ENCODE data around the gene NUFIP2.
A peak's percentile ranks its signal among the peaks of the same experiment; 100 is the strongest.
"Not testable (repeated sequence)": the region's sequence is repeated elsewhere in the genome, so short reads cannot be mapped to it uniquely, and the experiment has no call there.

NUFIP2 gene

DNA sequence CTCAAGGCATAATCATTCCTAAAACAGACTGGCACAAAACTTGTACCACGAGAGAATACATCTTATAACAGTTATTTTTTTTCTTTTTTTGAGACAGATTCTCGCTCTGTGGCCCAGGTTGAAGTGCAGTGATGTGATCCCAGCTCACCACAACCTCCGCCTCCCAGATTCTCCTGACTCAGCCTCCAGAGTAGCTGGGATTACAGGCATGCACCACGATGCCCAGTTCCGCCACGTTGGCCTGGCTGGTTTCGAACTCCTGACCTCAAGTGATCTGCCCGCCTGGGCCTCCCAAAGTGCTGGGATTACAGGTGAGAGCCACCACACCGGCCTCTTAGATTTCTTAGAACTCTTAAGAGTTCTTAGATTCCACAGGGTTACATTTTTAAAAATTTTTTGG is 4.1 kb downstream of the NUFIP2 start:
- Histone ChIP-seq H3K27me3 (no peaks in the 10 kb centered on the region), H3K36me3 (peaks cover 54 to 71% (median 65%) of the 10 kb centered on the region in 11 experiments), H3K9ac (peak overlapping the region; percentile 42 to 100 (median 98); a peak in 19 of 22 replicates), H3K9me3 (replicated peaks in 1 of 11) (no peaks in the 10 kb centered on the region), H3K4me3 (peak overlapping the region; percentile 13 to 100 (median 98); a peak in 17 of 20 replicates), H3K4me1 (peaks cover 28 to 61% (median 47%) of the 10 kb centered on the region in 10 experiments), H4K20me1 (peaks cover 75 to 86% (median 83%) of the 10 kb centered on the region in 11 experiments), H3K4me2 (peak overlapping the region; percentile 79 to 98 (median 94)), H3K27ac (peak overlapping the region in 4 of 11 experiments; percentile 1 to 24 (median 15); a peak in 3 of 22 replicates)
- no peak for TF ChIP-seq Cebpa-rat (IDR thresholded peaks at IDR 0.05)

DNA sequence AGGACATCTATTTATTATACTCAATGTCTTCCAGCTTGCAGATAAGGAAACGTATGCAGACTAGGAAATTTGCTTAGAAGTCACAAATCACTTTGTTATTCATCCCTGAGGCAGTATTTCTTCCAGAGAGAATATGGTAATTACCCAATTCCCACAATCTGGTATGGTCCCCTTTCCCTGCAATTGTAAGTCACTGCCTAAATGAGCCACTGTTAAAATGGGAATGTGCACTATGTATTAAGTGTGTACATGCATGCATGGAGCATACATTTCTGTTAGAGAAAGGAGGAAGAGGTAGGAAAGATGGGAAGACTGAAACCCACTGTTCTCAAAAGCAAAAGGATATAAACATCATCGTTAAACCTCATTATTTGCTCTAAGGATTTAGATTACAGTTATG is 10.0 kb downstream of the NUFIP2 start:
- Histone ChIP-seq H3K4me2 (peak overlapping the region in 6 of 11 experiments; percentile 3 to 50 (median 28); a peak in 4 of 22 replicates), H3K4me3 (no peak overlapping the region), H3K27ac (no peak overlapping the region), H3K27me3 (no peaks in the 10 kb centered on the region), H3K4me1 (peaks cover 12 to 72% (median 39%) of the 10 kb centered on the region in 10 experiments; a peak in 19 of 20 replicates), H3K36me3 (peaks cover 98 to 100% (median 100%) of the 10 kb centered on the region in 11 experiments), H3K9me3 (replicated peaks in 1 of 11) (peaks cover 23 to 48% (median 32%) of the 10 kb centered on the region in 11 experiments), H4K20me1 (peaks cover 100% of the 10 kb centered on the region in 11 experiments), H3K9ac (no peak overlapping the region)
- TF ChIP-seq Cebpa-rat (IDR thresholded peaks at IDR 0.05): no peak

DNA sequence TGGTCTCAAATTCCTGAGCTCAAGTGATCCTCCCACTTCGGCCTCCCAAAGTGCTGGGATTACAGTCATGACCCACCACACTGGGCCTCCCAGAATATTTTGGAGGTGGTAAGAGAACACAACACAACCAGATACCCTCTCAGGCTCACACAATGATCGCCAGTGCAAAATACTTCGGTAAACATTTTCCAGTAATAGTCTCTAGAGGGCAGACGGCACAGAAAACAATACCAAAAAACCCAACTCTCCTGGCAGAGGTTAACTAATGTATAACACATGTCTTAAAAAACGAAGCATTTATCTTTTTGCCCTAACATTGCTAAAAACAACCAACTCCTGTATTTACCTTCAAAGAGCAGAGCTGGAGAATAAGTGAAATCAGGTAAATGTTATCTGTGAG is 10.5 kb downstream of the NUFIP2 start:
- Histone ChIP-seq H3K4me2 (peak overlapping the region in 4 of 11 experiments; percentile 8 to 50 (median 37); a peak in 3 of 22 replicates), H3K27ac (no peak overlapping the region), H3K9me3 (replicated peaks in 1 of 11) (peaks cover 26 to 50% (median 35%) of the 10 kb centered on the region in 11 experiments), H3K4me3 (no peak overlapping the region), H3K9ac (no peak overlapping the region), H3K4me1 (peaks cover 8 to 67% (median 35%) of the 10 kb centered on the region in 10 experiments; a peak in 18 of 20 replicates), H3K27me3 (no peaks in the 10 kb centered on the region), H4K20me1 (peaks cover 100% of the 10 kb centered on the region in 11 experiments), H3K36me3 (peaks cover 99 to 100% (median 100%) of the 10 kb centered on the region in 11 experiments)
- no peak for TF ChIP-seq Cebpa-rat (IDR thresholded peaks at IDR 0.05)

DNA sequence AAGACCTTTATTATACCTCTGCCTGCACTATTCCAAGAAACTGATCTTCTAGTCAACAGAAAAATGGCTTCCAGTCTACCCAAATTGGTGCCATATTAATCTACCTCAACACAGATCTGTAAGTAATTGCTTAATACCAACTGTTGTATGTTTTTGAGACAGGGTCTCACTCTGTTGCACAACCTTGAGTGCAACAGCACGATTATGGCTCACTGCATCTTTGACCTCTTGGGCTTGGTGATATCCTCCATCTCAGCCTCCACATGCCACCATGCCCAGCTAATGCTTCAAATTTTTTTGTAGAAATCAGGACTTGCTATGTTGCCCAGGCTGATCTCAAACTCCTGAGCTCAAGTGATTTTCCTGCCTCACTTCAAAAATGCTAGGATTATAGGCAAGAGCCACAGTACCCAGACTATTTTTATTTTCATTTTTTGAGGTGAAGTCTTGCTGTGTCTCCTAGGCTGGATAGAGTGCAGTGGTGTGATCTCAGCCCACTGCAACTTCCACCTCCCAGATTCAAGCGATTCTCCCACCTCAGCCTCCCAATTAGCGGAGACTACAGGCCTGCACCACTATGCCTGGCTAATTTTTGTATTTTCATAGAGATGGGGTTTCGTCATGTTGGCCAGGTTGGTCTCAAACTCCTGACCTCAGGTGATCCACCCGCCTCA is 14.4 kb downstream of the NUFIP2 start:
- peaks cover 95 to 100% (median 100%) of the 10 kb centered on the region in 11 experiments for H3K36me3 ChIP-seq
- H4K20me1 ChIP-seq: peaks cover 100% of the 10 kb centered on the region in 11 experiments

DNA sequence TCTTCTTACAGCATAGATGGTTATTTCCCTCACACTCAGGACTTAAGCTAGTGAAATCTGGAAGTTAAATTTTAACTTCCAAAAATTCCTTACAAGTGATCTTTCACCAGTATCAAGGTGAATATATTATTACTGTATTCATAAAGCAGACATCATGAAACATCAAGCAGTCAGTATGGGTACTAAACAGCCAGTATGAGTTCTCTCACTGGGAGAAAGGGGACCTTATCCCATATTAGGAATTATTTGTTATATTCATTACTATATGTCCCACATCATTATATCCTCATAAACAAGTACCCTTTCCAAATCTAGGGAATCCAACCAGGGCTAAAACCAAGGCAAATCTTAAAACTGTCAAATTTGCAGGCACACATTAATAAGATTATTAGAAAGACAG is 15.3 kb downstream of the NUFIP2 start:
- Histone ChIP-seq H3K27ac (no peak overlapping the region), H3K4me3 (no peak overlapping the region), H3K36me3 (peaks cover 95 to 100% (median 100%) of the 10 kb centered on the region in 11 experiments), H3K9ac (no peak overlapping the region), H3K9me3 (replicated peaks in 1 of 11) (peaks cover 26 to 45% (median 35%) of the 10 kb centered on the region in 11 experiments), H3K27me3 (no peaks in the 10 kb centered on the region), H3K4me2 (no peak overlapping the region), H3K4me1 (peaks cover 0 to 33% (median 15%) of the 10 kb centered on the region in 10 experiments; a peak in 12 of 20 replicates), H4K20me1 (peaks cover 100% of the 10 kb centered on the region in 11 experiments)
- TF ChIP-seq Cebpa-rat (IDR thresholded peaks at IDR 0.05): no peak

More for the DNA sequence above, 14.4 kb downstream of the NUFIP2 start:
- H3K4me1 ChIP-seq: peaks cover 0 to 41% (median 16%) of the 10 kb centered on the region in 10 experiments; a peak in 14 of 20 replicates
- H3K4me3 ChIP-seq: no peak overlapping the region
- no peak overlapping the region for H3K9ac ChIP-seq
- peak overlapping the region in 2 of 11 experiments; percentile 1 to 6; a peak in 2 of 22 replicates for H3K4me2 ChIP-seq
- H3K27ac ChIP-seq: no peak overlapping the region
- H3K27me3 ChIP-seq: no peaks in the 10 kb centered on the region
- TF ChIP-seq Cebpa-rat (IDR thresholded peaks at IDR 0.05): peak in 1 of 11 experiments; percentile 32; a peak in 1 of 22 replicates
- H3K9me3 ChIP-seq (replicated peaks in 1 of 11): peaks cover 26 to 50% (median 35%) of the 10 kb centered on the region in 11 experiments

DNA sequence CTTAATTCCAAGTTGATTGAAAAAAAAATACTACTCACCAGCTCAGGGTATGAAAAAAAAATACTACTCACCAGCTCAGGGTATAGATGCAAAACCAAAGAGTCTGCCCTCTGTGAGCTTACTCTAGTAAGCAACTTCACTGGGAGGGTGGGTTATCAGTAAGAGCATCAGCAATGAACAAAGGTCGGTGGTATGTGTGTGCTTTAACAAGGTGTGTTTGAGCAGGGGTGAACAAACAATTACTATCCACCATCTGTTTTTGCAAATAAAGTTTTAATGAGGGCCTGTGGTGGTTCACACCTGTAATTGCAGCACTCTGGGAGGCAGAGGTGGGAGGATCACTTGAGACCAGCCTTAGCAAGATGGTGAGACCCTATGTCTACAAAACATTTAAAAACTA is 20.0 kb downstream of the NUFIP2 start:
- Histone ChIP-seq H3K27me3 (no peaks in the 10 kb centered on the region), H3K9ac (no peak overlapping the region), H3K4me2 (no peak overlapping the region), H3K4me1 (peaks cover 0 to 14% (median 0%) of the 10 kb centered on the region in 10 experiments; a peak in 2 of 20 replicates), H4K20me1 (peaks cover 99 to 100% (median 100%) of the 10 kb centered on the region in 11 experiments), H3K4me3 (no peak overlapping the region), H3K36me3 (peaks cover 94 to 99% (median 98%) of the 10 kb centered on the region in 11 experiments), H3K27ac (no peak overlapping the region), H3K9me3 (replicated peaks in 1 of 11) (peaks cover 0 to 8% (median 3%) of the 10 kb centered on the region in 11 experiments; a peak in 10 of 22 replicates)
- TF ChIP-seq Cebpa-rat (IDR thresholded peaks at IDR 0.05): no peak

DNA sequence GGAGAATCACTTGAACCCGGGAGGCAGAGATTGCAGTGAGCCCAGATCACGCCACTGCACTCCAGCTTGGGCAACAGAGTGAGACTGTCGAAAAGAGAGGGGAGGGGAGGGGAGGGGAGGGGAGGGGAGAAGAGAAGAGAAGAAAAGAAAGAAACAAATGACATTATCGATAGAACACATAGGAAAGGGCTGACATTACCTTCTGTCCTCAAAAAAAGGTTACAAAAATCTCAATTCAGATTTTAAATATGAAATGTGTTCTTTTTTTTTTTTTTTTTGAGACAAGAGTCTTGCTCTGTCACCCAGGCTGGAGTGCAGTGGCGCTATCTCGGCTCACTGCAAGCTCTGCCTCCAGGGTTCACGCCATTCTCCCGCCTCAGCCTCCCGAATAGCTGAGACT is 22.0 kb downstream of the NUFIP2 start:
- not testable (repeated sequence) for H3K27ac ChIP-seq; H3K9ac ChIP-seq; H3K9me3 ChIP-seq (replicated peaks in 1 of 11); H3K4me1 ChIP-seq; H3K4me3 ChIP-seq; H3K4me2 ChIP-seq; H3K27me3 ChIP-seq
- peaks cover 94 to 99% (median 98%) of the 10 kb centered on the region in 11 experiments for H3K36me3 ChIP-seq
- peaks cover 99 to 100% (median 100%) of the 10 kb centered on the region in 11 experiments for H4K20me1 ChIP-seq

DNA sequence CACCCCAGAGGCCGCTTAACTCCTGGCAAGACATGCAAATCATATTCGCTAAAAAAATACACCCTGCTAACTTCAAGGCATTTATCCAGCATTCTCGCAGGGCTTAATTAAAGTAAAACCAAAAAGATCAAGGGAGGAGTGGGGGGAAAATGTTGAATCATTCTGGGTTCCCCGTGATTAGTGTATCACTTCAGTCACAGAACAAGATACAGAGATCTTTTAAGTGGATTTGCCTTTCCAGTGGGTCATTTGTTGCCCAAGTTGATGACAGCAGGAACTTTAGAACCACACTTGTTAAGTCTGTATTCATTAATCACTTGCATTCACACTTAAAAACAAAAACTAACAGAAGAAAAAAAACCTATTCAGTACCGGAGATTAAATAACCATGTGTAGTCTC is 30.0 kb downstream of the NUFIP2 start:
- Histone ChIP-seq H3K9ac (no peak overlapping the region), H3K27me3 (no peaks in the 10 kb centered on the region), H3K4me1 (peaks cover 0 to 49% (median 12%) of the 10 kb centered on the region in 10 experiments; a peak in 14 of 20 replicates), H3K4me3 (no peak overlapping the region), H3K4me2 (no peak overlapping the region), H4K20me1 (peaks cover 66 to 100% (median 99%) of the 10 kb centered on the region in 11 experiments), H3K27ac (no peak overlapping the region), H3K9me3 (replicated peaks in 1 of 11) (no peaks in the 10 kb centered on the region), H3K36me3 (peaks cover 95 to 100% (median 98%) of the 10 kb centered on the region in 11 experiments)
- TF ChIP-seq Cebpa-rat (IDR thresholded peaks at IDR 0.05): no peak

DNA sequence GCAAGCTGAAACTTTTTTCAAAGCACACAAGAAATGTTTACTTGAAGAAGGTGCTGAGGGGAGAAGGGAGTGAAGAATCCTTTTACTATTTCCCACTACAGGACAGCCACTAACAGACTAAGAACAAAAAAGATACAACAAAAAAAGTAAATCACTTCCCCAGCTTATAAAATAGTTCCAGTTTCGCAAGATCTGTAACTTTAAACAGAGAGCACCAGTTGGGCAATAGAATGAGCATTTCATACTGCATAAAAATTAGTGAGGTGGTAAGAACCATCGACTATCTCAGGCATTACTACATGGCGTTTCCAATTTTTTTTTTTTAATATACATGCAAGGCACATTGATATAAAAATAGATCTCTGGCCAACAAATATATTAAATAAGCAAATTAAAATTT is 36.2 kb downstream of the NUFIP2 start:
- peaks cover 0 to 98% (median 56%) of the 10 kb centered on the region in 10 experiments; a peak in 16 of 20 replicates for H3K4me1 ChIP-seq
- H3K27ac ChIP-seq: peak overlapping the region in 10 of 11 experiments; percentile 8 to 82 (median 64); a peak in 15 of 22 replicates
- TF ChIP-seq Cebpa-rat (IDR thresholded peaks at IDR 0.05): peak in 3 of 11 experiments; percentile 29 to 67 (median 33); a peak in 4 of 22 replicates
- no peaks in the 10 kb centered on the region for H3K27me3 ChIP-seq
- peaks cover 43 to 78% (median 65%) of the 10 kb centered on the region in 11 experiments for H3K36me3 ChIP-seq
- H3K9ac ChIP-seq: peak overlapping the region in 6 of 11 experiments; percentile 1 to 65 (median 43); a peak in 9 of 22 replicates
- H4K20me1 ChIP-seq: peaks cover 14 to 91% (median 69%) of the 10 kb centered on the region in 11 experiments; a peak in 21 of 22 replicates
- H3K4me2 ChIP-seq: peak overlapping the region in 10 of 11 experiments; percentile 8 to 85 (median 68); a peak in 17 of 22 replicates
- peak overlapping the region in 1 of 10 experiments; percentile 12; a peak in 2 of 20 replicates for H3K4me3 ChIP-seq
- no peaks in the 10 kb centered on the region for H3K9me3 ChIP-seq (replicated peaks in 1 of 11)
